GM13977 (cell line): ENCODE data around the gene PTPN2.
"Not testable (repeated sequence)": the region's sequence is repeated elsewhere in the genome, so short reads cannot be mapped to it uniquely, and the experiment has no call there.

Experiments used
- DNase-seq: peaks from one replicate; pipeline ENCODE4 v3.0.0; 2012; ENCODE audit warnings: low spot score
- CTCF ChIP-seq: IDR thresholded peaks from 2 replicates; pipeline ENCODE4 v1.5.1; 2012; ENCODE audit warnings: mild to moderate bottlenecking, control low read depth; ENCODE audit not compliant: insufficient read depth; ENCODE audit errors: extremely low read depth, missing control alignments
- in situ Hi-C: fragments of 300-500 bp; cut with MboI; formaldehyde crosslinking; loops from one replicate; pipeline ENCODE4 v1.12.0; 2022; ENCODE audit warnings: low sequenced_read_pairs, low pct_unique_long_range_greater_than_20kb, mixed read lengths, inconsistent platforms; ENCODE audit not compliant: unreplicated experiment

The PTPN2 gene

DNA sequence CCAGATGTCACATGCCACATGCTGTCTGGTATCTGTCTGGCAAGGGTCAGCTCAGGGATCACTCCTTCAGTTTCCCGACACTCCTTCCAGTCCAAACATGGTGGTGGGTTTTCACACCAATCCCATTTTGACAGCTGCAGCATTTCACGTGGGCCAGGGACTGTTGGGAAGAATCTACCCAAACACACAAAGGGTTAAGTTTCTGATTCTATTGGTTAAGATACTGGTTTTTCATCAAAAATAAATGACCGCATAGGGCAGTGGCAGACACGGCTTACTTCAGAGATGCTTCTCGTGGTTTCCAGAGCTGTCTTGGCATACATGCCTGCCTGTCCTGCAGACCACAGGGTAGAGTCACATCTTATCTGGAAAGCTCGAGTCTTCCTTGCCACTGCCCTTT lies 101.5 kb downstream of the PTPN2 start:
- in situ Hi-C loops: no loop called here
- DNase-seq: no peak
- no peak for TF ChIP-seq CTCF

- DNase-seq: no peak
- in situ Hi-C loops: no loop called here
- TF ChIP-seq CTCF: no peak
Observed at GRCh38 chr18:12779456-12779855, 104.6 kb downstream of the PTPN2 start.

GRCh38 chr18:12779043-12779442 lies 105.0 kb downstream of the PTPN2 start:
- DNase-seq: no peak
- no peak for TF ChIP-seq CTCF
- in situ Hi-C loops: no loop called here

- no peak for DNase-seq
- no peak for TF ChIP-seq CTCF
- in situ Hi-C loops: no loop called here
Observed at GRCh38 chr18:12777500-12777944, 106.5 kb downstream of the PTPN2 start.

- DNase-seq: no peak
- in situ Hi-C loops: no loop called here
- no peak for TF ChIP-seq CTCF
Observed at GRCh38 chr18:12776821-12777471, 107.1 kb downstream of the PTPN2 start.

GRCh38 chr18:12776415-12776814 lies 107.6 kb downstream of the PTPN2 start:
- DNase-seq, in situ Hi-C loops: not testable (repeated sequence)

DNA sequence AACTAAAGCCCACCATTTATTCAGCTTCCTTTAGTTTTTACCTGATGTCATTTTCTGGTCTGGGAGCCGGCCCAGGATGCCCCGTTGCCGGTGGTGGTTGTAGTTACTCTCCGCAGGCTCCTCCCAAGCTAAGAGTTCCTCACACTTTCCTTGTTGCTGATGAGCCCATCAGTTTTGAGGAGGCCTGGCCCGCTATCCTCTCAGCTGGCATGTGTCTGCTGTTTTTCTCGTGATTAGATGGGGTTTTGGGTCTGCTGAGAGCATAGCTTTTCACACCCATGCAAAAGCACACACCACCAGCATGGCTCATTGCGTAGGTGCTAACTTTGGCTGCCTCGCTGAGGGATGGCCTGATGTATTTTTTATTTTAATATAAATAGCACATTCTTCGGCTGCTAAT lies 109.1 kb downstream of the PTPN2 start:
- in situ Hi-C loops: no loop called here
- no peak for TF ChIP-seq CTCF
- DNase-seq: no peak
